Progenitor cell of endocrine pancreas (in vitro differentiated cells): ENCODE results near the gene DIP2C. TPM values are rescaled to one million over a fixed set of nuclear protein-coding genes. Genes with fewer than 3 reads are reported as not detected.

Source experiments
- DNase-seq: peaks from one replicate; pipeline ENCODE4 v3.0.0; 2021; ENCODE audit warnings: low spot score; ENCODE audit not compliant: unreplicated experiment
- H3K27ac Mint-ChIP-seq: 2 replicates; pipeline ENCODE4 v1.8.0; 2021; ENCODE audit warnings: mild to moderate bottlenecking, moderate library complexity, mixed read lengths
- H3K27me3 Mint-ChIP-seq: 2 replicates; pipeline ENCODE4 v1.8.0; 2021; ENCODE audit warnings: mixed read lengths
- H3K36me3 Mint-ChIP-seq: 2 replicates; pipeline ENCODE4 v1.8.0; 2022; ENCODE audit warnings: mixed read lengths; ENCODE audit not compliant: insufficient read depth
- H3K4me1 Mint-ChIP-seq: 2 replicates; pipeline ENCODE4 v1.8.0; 2021; ENCODE audit warnings: low read depth, mixed read lengths
- H3K4me3 Mint-ChIP-seq: 2 replicates; pipeline ENCODE4 v1.8.0; 2021; ENCODE audit warnings: low read depth, mild to moderate bottlenecking, moderate library complexity, mixed read lengths
- H3K9me3 Mint-ChIP-seq: 2 replicates; pipeline ENCODE4 v1.8.0; 2021; ENCODE audit warnings: low read depth, mixed read lengths
- CTCF ChIP-seq: fragments of 200-600 bp; sonication (generic); IDR thresholded peaks from one replicate; pipeline ENCODE4 v1.5.0; 2021; ENCODE audit warnings: antibody characterized with exemption, mild to moderate bottlenecking; ENCODE audit not compliant: unreplicated experiment
- total RNA-seq: library from RNA; stranded (reverse); gene quantifications from 2 replicates; pipeline ENCODE4 v1.2.1, GENCODE V29; 2021

Gene DIP2C
- total RNA-seq, 1 donor from 2014 or later, result 27.2 TPM

- Mint-ChIP-seq H3K4me1 (peaks cover 28% of the 10 kb centered on the region), H3K9me3 (no peaks in the 10 kb centered on the region), H3K27ac (peak overlapping the region; percentile 30), H3K36me3 (no peaks in the 10 kb centered on the region), H3K4me3 (no peak overlapping the region), H3K27me3 (no peaks in the 10 kb centered on the region)
- TF ChIP-seq CTCF, result no peak
- DNase-seq, result no peak
These were observed 138.6 kb downstream of the DIP2C start for GRCh38 chr10:550665-551372.

GRCh38 chr10:549391-549790 is 140.1 kb downstream of the DIP2C start:
- H3K27me3 Mint-ChIP-seq, result no peaks in the 10 kb centered on the region
- peak overlapping the region; percentile 67 for H3K27ac Mint-ChIP-seq
- H3K36me3 Mint-ChIP-seq, result no peaks in the 10 kb centered on the region
- TF ChIP-seq CTCF, result no peak
- no peak overlapping the region for H3K4me3 Mint-ChIP-seq
- no peak for DNase-seq
- H3K4me1 Mint-ChIP-seq, result peaks cover 22% of the 10 kb centered on the region
- H3K9me3 Mint-ChIP-seq, result no peaks in the 10 kb centered on the region

GRCh38 chr10:548238-548901 is 141.1 kb downstream of the DIP2C start:
- Mint-ChIP-seq H3K36me3 (no peaks in the 10 kb centered on the region), H3K4me1 (peaks cover 22% of the 10 kb centered on the region), H3K4me3 (no peak overlapping the region), H3K27ac (no peak overlapping the region), H3K9me3 (no peaks in the 10 kb centered on the region), H3K27me3 (no peaks in the 10 kb centered on the region)
- no peak for TF ChIP-seq CTCF
- DNase-seq, result no peak

DNA sequence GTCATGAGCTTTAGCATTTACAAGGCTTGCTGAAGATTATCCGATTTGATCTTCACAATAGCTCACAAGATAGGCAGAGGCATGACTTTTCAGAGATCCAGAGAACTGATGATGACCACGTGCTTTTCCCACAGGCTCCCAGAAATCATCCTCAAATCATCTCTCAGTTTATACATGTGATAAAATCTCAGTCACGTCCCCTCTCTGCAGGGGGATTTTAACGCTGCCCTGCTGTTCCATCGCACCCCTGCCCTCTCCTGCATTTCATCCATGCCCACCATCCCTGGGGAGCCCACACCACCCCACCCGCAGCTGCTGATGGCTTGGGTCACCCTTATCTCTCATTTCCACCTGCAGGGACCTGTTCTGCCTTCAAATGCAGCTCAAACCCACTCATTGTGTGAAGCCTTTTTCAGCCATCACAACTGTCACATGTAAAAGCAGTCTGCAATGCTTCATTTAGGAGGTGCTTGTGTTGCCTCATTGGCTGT is 141.8 kb downstream of the DIP2C start:
- H3K27me3 Mint-ChIP-seq, result no peaks in the 10 kb centered on the region
- peaks cover 22% of the 10 kb centered on the region for H3K4me1 Mint-ChIP-seq
- peak overlapping the region; percentile 76 for H3K27ac Mint-ChIP-seq
- TF ChIP-seq CTCF, result no peak
- no peak for DNase-seq
- H3K9me3 Mint-ChIP-seq, result no peaks in the 10 kb centered on the region
- H3K4me3 Mint-ChIP-seq, result no peak overlapping the region
- H3K36me3 Mint-ChIP-seq, result no peaks in the 10 kb centered on the region

DNA sequence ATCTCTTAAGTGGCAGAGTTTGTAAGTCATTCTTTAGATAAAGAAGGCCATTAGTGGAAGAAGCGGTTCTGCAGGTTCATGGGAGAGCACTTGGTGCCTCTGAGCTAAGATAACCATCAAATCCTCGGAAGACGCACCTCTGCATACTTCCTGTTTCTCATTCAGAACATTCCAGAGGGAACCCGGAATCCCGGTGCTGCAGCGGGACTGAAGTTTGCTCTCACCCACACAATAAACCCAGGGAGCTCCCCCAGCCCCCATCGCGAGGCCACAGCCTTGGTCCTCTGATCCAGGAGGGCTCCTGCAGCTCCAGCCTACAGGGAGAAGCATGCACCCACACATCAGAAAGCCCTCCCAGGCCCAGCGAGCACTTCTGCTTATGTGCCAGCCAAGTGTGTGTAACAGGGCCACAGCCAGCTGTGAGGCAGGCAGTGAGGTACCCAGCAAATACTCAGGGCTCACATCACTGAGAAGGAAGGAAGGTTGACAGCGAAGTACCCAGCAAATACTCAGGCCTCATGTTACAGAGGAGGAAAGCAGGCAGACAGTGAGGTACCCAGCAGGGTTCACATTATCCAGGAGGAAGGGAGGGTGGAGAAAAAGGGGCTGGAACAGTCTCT is 142.4 kb downstream of the DIP2C start:
- no peak for DNase-seq
- no peaks in the 10 kb centered on the region for H3K9me3 Mint-ChIP-seq
- H3K36me3 Mint-ChIP-seq, result no peaks in the 10 kb centered on the region
- peak overlapping the region; percentile 76 for H3K27ac Mint-ChIP-seq
- TF ChIP-seq CTCF, result no peak
- H3K4me3 Mint-ChIP-seq, result no peak overlapping the region
- H3K4me1 Mint-ChIP-seq, result peaks cover 24% of the 10 kb centered on the region
- H3K27me3 Mint-ChIP-seq, result no peaks in the 10 kb centered on the region
